ENCODE data around the gene RTN4R. TPM values are rescaled to one million over a fixed set of nuclear protein-coding genes. Genes with fewer than 3 reads are reported as not detected.
"Not testable (repeated sequence)": the region's sequence is repeated elsewhere in the genome, so short reads cannot be mapped to it uniquely, and the experiment has no call there.

Gene RTN4R
- total RNA-seq, result 1 to 10 TPM in 4 of 7 donors, under 1 TPM in 3; 0.48 to 8.2 (median 2.2) TPM
- 1 to 10 TPM in 1 of 2 donors, not detected in 1; 1.5 TPM for polyA plus RNA-seq
- long read RNA-seq, donor 1, result 0 reads
- long read RNA-seq, donor 2, transcript RTN4R-201 (2 exons, 2,157 nt), result major isoform, 15 of 16 reads
- long read RNA-seq, donor 2, partial matches to known transcripts, result 0 of 16 reads
- long read RNA-seq, donor 2, other reads (novel, unspliced or antisense), result 0 of 16 reads
- long read RNA-seq, donor 3, partial matches to known transcripts, result 0 of 6 reads
- long read RNA-seq, donor 3, other reads (novel, unspliced or antisense), result 1 of 6 reads

DNA sequence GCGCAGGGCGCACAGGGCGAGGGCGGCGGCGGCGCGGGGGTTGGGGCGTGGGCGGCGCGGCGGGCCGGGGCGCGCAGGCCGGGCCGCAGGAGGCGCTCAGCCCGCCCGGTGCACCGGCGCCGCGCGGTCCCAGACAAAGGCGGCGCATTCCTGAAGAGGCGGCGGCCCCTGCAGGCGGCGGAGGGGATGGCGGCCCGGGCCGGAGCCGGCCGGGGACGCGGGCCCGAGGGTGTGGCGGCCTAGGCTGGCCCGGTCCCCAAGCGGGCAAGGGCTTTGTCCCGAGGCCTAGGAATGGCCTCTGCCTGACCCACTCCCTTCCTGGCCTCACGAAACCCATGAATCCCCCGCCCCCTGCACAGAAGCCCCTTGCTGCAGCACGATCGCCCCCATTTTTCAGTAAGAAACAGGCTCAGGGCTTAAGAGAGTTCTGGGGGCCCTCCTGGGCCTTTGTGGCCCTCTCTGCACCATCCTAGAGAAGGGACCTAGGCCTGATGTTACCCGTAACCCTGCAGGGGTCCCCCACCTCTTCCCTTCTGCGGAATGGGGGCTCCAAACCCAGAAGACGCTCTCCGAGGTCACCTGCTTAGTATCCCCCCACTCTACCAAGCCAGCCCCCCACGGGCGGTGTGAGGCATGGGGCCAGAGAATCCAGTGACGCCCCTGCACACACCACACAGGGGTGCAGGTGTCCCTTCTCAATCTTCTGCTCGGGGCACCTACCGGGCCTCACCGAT lies at the start of gene RTN4R:
RTN4R (minus strand) TSS at position 40 of the 734 bp plus-strand sequence. CDS start 226 bp downstream, outside the sequence.
- DNase-seq, result peak in 4 of 5 donors; percentile 58 to 81 (median 73)
- Histone ChIP-seq H3K27me3 (no peaks in the 10 kb centered on the region), H3K36me3 (no peaks in the 10 kb centered on the region), H3K4me3 (peak within 1 kb of the TSS; percentile 38), H3K4me1 (ENCODE audit: insufficient read depth) (peaks cover 5% of the 10 kb centered on the region), H3K9me3 (no peaks in the 10 kb centered on the region), H3K27ac (peak within 1 kb of the TSS in 1 of 2 donors; percentile 51)
- 14 to 27% (median 23%) methylated on average over 28 to 58 of the region's 58 CpGs for WGBS, 3 donors
- TF ChIP-seq, protein P1, sequence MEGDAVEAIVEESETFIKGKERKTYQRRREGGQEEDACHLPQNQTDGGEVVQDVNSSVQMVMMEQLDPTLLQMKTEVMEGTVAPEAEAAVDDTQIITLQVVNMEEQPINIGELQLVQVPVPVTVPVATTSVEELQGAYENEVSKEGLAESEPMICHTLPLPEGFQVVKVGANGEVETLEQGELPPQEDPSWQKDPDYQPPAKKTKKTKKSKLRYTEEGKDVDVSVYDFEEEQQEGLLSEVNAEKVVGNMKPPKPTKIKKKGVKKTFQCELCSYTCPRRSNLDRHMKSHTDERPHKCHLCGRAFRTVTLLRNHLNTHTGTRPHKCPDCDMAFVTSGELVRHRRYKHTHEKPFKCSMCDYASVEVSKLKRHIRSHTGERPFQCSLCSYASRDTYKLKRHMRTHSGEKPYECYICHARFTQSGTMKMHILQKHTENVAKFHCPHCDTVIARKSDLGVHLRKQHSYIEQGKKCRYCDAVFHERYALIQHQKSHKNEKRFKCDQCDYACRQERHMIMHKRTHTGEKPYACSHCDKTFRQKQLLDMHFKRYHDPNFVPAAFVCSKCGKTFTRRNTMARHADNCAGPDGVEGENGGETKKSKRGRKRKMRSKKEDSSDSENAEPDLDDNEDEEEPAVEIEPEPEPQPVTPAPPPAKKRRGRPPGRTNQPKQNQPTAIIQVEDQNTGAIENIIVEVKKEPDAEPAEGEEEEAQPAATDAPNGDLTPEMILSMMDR (IDR thresholded peaks at IDR 0.05), result peak; percentile 54 to 90 (median 71)
- TF ChIP-seq POLR2A (IDR thresholded peaks at IDR 0.05) (no peak), EP300 (IDR thresholded peaks at IDR 0.05) (no peak)
- intact Hi-C loops (cut with DNase I), result loop anchor here in 3 of 4 donors (2.0 to 5.0 kb wide), 2 partner anchors 111 to 112 kb away; no protein-coding TSS in a partner anchor

DNA sequence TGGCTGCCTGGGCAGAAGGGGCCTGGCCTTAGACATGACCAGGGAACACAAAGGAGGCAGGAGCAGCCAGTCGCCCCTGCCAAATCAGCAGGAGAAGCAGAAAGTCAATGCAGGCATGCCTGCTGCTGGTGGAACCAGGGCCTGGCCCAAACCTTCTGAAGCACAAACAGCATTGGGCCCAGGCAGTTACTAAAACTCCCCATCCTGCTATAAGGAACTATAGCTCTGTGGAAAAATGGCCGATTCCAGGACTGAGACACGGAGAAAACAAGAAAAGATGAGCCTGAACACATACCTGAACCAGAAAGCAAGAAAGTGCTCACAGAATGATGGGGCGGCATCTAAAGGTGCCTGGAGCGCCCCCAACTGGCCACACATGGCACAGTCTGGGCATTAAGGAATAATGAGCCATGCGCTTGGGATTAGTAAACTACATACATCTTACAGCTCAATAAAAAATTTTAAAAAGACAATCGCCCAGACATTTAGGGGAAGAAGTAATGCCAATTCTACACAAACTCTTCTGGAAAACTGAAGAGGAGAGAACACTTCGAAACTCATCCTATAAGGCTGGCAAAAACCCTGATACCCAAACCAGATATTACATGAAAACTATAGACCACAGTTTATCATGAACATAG lies 49.4 kb upstream of the RTN4R start:
- H3K9me3 ChIP-seq; H3K27ac ChIP-seq; intact Hi-C loops (cut with DNase I); H3K36me3 ChIP-seq; H3K27me3 ChIP-seq; H3K4me1 ChIP-seq (ENCODE audit: insufficient read depth); H3K4me3 ChIP-seq: not testable (repeated sequence)
- DNase-seq, result peak in 2 of 5 donors; percentile 16 to 36
- WGBS, 3 donors, result 51 to 59% (median 57%) methylated on average over 8 of the region's 8 CpGs

DNA sequence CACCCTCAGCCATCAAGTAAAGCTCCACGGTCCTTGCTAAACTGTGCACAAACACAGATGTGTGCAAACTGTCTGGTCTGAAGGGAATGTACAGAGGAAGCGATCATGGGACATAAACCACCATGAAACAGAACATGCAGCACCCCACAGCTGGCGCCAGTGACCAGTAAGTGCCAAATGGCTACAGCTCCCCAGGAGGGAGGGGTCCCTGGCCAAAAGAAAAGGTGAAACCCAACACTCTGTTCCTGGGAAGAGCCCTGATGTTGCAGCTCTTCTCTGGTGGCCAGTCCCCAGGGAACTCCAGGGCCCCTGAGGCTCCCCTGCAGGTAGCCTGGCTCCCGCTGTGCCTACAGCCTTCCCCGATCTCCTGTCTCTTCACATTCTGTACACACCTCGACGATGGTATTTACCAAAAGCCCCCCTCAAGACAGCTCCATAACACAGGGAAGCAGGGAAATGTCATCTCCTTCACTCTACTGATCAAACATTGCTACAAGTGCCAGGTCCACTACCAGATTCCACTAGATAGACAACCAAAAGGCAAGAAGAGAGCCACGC lies 48.8 kb upstream of the RTN4R start:
- no peaks in the 10 kb centered on the region for H3K27me3 ChIP-seq
- H3K9me3 ChIP-seq, result no peaks in the 10 kb centered on the region
- no peak overlapping the region for H3K4me3 ChIP-seq
- DNase-seq, result peak in 1 of 5 donors; percentile 11
- TF ChIP-seq, protein P1 (IDR thresholded peaks at IDR 0.05), result no peak
- no peak for TF ChIP-seq EP300 (IDR thresholded peaks at IDR 0.05)
- no peak for TF ChIP-seq POLR2A (IDR thresholded peaks at IDR 0.05)
- H3K4me1 ChIP-seq (ENCODE audit: insufficient read depth), result peaks cover 7% of the 10 kb centered on the region
- WGBS, 3 donors, result 89 to 90% (median 89%) methylated on average over 8 of the region's 8 CpGs
- H3K36me3 ChIP-seq, result no peaks in the 10 kb centered on the region
- H3K27ac ChIP-seq, result no peak overlapping the region
- intact Hi-C loops (cut with DNase I), result no loop called here

DNA sequence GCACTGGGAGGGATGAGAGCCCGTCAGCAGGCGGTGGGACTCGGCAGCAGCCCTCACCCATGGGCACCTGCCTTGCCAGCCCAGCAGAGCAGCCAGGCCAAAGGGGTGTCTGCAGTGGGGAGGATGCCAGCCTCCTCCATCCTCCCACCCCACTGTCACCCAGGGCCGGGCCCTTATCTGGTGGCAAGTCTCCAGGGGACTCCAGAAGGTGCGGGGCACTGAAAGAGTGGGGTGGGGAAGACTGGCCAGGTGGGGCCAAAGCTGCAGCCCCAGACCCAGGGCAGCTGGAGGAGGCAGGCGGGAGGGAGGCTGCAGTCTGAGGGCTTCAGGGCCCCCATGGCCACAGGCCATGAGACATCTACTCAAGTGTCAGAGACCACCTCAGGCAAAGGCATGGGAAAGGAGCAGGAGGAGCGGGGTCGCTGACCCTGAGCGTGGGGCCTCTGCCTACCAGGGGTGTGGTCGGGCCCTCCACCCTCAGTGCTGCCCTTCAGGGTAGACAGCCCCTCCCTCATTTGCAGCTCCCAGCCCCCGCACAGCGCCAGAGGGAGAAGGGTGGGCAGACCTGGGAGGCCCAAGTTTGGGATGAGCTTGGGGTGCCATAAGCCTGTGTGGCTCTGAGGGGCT lies 48.2 kb upstream of the RTN4R start:
- TF ChIP-seq, protein P1 (IDR thresholded peaks at IDR 0.05), result no peak
- TF ChIP-seq POLR2A (IDR thresholded peaks at IDR 0.05), result no peak
- no peak for TF ChIP-seq EP300 (IDR thresholded peaks at IDR 0.05)
- Histone ChIP-seq H3K36me3 (no peaks in the 10 kb centered on the region), H3K9me3 (no peaks in the 10 kb centered on the region), H3K27me3 (no peaks in the 10 kb centered on the region), H3K4me1 (ENCODE audit: insufficient read depth) (peaks cover 7% of the 10 kb centered on the region), H3K4me3 (no peak overlapping the region), H3K27ac (no peak overlapping the region)
- 72 to 83% (median 81%) methylated on average over 9 to 12 of the region's 12 CpGs for WGBS, 3 donors
- intact Hi-C loops (cut with DNase I), result no loop called here
- peak in 2 of 5 donors; percentile 14 to 23 for DNase-seq

Data from ovary (tissue), 10 donors.